DOHH2 (cell line): ENCODE measurements around the gene CDK15.
"Not testable (repeated sequence)": the region's sequence is repeated elsewhere in the genome, so short reads cannot be mapped to it uniquely, and the experiment has no call there.

Experiments
- H3F3A ChIP-seq: fragments of 200-600 bp; sonication (generic), shearing (Covaris generic); 2 replicates; pipeline ENCODE4 v1.6.0; 2016; ENCODE audit warnings: antibody characterized with exemption, mild to moderate bottlenecking; ENCODE audit not compliant: control insufficient read depth, insufficient read depth
- H3K27ac ChIP-seq: fragments of 200-600 bp; sonication (generic); 2 replicates; pipeline ENCODE4 v1.5.1; 2014; ENCODE audit warnings: low read depth, mild to moderate bottlenecking, low read length, moderate library complexity
- H3K27me3 ChIP-seq: fragments of 200-600 bp; sonication (generic); 2 replicates; pipeline ENCODE4 v1.6.1; 2014; ENCODE audit warnings: mild to moderate bottlenecking, low read length, mixed read lengths; ENCODE audit not compliant: control insufficient read depth
- H3K36me3 ChIP-seq: fragments of 200-600 bp; sonication (generic); 2 replicates; pipeline ENCODE4 v1.6.1; 2014; ENCODE audit warnings: mild to moderate bottlenecking, low read length, moderate library complexity, mixed read lengths; ENCODE audit not compliant: control insufficient read depth
- H3K4me1 ChIP-seq: fragments of 200-600 bp; sonication (generic); 2 replicates; pipeline ENCODE4 v1.6.1; 2014; ENCODE audit warnings: mild to moderate bottlenecking, low read length, mixed read lengths; ENCODE audit not compliant: control insufficient read depth
- H3K4me2 ChIP-seq: fragments of 200-600 bp; sonication (generic); 2 replicates; pipeline ENCODE4 v1.6.0; 2014; ENCODE audit warnings: mild to moderate bottlenecking, low read length, moderate library complexity
- H3K4me3 ChIP-seq: fragments of 200-600 bp; sonication (generic); 2 replicates; pipeline ENCODE4 v1.5.1; 2014; ENCODE audit warnings: mild to moderate bottlenecking, low read length, mixed read lengths
- H3K79me2 ChIP-seq: fragments of 200-600 bp; sonication (generic); 2 replicates; pipeline ENCODE4 v1.6.1; 2014; ENCODE audit warnings: mild to moderate bottlenecking, low read length, mixed read lengths; ENCODE audit not compliant: control insufficient read depth
- H3K9me2 ChIP-seq: fragments of 200-600 bp; sonication (generic); replicated peaks from 2 replicates; pipeline ENCODE4 v1.6.1; 2014; ENCODE audit warnings: mild to moderate bottlenecking, low read length, mixed read lengths; ENCODE audit not compliant: control insufficient read depth
- H3K9me3 ChIP-seq: fragments of 200-600 bp; sonication (generic); 2 replicates; pipeline ENCODE4 v1.6.1; 2014; ENCODE audit warnings: antibody characterized with exemption, low read length, mixed read lengths; ENCODE audit not compliant: control insufficient read depth, insufficient read depth
- H4K20me1 ChIP-seq: fragments of 200-600 bp; sonication (generic); 2 replicates; pipeline ENCODE4 v1.6.0; 2014; ENCODE audit warnings: low read depth, mild to moderate bottlenecking, antibody characterized with exemption, low read length, moderate library complexity; ENCODE audit not compliant: control insufficient read depth, insufficient read depth
- EZH2phosphoT487 ChIP-seq: fragments of 200-600 bp; sonication (generic); IDR thresholded peaks from 2 replicates; pipeline ENCODE4 v1.6.1; 2017; ENCODE audit warnings: borderline replicate concordance, mild to moderate bottlenecking, antibody characterized with exemption, low read length, moderate library complexity, mixed read lengths
- TF ChIP-seq, protein P1 (sequence below): fragments of 200-600 bp; sonication (generic); IDR thresholded peaks from one replicate; pipeline ENCODE4 v1.5.1; 2014; ENCODE audit warnings: antibody characterized with exemption, mild to moderate bottlenecking, low read depth, low read length; ENCODE audit not compliant: poor library complexity, severe bottlenecking

CDK15 gene

DNA sequence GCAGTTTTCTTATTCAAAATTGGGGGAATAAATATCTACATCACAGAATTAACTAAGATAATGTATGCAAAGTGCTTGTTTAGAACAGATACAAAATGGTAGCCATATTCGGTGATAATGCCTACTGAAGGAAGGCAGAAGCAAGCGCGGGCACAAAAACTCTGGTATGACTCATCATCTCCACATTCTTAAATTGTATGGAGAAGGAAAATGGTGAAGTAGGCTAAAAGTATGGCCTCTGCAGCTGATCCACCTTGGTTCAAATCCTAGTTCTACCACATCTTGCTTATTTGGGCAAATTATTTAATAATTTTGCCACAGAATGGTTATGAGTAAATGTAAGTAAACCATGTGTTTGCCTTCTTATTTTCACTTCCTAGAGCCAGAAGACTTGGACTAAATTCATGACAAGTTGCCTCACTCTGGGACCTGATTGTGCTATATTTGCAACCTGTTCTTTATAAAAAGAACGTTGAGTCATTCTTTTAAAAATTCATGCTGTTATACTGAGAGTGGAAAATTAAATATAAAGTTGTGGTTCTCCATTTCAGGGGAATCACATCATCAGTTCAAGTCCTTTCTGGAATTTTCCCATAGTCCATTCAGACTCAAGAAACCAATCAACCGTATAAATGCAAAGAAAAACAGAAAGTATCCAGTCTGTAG, 9.0 kb upstream of the CDK15 start:
- Histone ChIP-seq H4K20me1 (no peaks in the 10 kb centered on the region), H3K27ac (no peak overlapping the region), H3K4me2 (no peak overlapping the region), H3K79me2 (no peaks in the 10 kb centered on the region), H3K4me3 (no peak overlapping the region), H3K4me1 (peaks cover 8% of the 10 kb centered on the region; the same call in 1 of the 2 replicates), H3K27me3 (0 out of 2 replicates have a peak, but pooled peaks cover 5% of the 10 kb centered on the region), H3K9me3 (no peaks in the 10 kb centered on the region), H3K36me3 (no peaks in the 10 kb centered on the region), H3F3A (no peaks in the 10 kb centered on the region), H3K9me2 (no peaks in the 10 kb centered on the region)
- no peak for TF ChIP-seq EZH2phosphoT487
- TF ChIP-seq, protein P1, sequence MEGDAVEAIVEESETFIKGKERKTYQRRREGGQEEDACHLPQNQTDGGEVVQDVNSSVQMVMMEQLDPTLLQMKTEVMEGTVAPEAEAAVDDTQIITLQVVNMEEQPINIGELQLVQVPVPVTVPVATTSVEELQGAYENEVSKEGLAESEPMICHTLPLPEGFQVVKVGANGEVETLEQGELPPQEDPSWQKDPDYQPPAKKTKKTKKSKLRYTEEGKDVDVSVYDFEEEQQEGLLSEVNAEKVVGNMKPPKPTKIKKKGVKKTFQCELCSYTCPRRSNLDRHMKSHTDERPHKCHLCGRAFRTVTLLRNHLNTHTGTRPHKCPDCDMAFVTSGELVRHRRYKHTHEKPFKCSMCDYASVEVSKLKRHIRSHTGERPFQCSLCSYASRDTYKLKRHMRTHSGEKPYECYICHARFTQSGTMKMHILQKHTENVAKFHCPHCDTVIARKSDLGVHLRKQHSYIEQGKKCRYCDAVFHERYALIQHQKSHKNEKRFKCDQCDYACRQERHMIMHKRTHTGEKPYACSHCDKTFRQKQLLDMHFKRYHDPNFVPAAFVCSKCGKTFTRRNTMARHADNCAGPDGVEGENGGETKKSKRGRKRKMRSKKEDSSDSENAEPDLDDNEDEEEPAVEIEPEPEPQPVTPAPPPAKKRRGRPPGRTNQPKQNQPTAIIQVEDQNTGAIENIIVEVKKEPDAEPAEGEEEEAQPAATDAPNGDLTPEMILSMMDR: no peak

DNA sequence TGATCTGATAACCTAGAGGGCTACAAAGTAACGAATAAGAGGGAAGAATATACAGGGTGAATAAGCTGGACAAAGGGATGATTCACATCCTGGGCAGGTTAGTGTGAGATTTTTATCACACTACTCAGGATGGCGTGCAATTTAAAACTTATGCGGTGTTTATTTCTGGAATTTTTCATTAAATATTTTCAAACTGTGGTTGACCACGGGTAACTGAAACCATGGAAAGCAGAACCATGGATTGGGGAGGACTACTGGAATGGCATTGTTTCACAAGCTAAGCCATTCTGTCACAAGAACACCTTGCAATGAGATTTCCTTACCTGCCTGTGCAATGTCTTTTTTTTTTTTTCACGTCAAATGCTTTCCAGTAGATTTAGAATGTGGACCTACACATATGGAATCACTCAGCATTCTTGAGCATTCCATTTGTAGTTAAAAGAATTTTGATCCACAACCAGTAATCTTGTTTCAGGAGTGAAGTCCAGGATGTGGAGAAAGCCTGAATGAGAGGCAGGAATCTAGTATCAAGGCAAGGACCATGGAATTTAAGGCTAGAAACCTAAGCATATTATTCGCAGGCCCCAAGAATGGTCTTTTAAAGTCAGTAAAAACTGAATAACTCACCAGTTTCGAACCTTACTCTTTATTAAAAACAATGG, 8.0 kb upstream of the CDK15 start:
- Histone ChIP-seq H3K4me2 (no peak overlapping the region), H3K79me2 (no peaks in the 10 kb centered on the region), H3K4me3 (no peak overlapping the region), H3K9me2 (no peaks in the 10 kb centered on the region), H3K27me3 (0 out of 2 replicates have a peak, but pooled peaks cover 5% of the 10 kb centered on the region), H3K36me3 (no peaks in the 10 kb centered on the region), H3K9me3 (no peaks in the 10 kb centered on the region), H3F3A (no peaks in the 10 kb centered on the region), H3K4me1 (peaks cover 8% of the 10 kb centered on the region; the same call in 1 of the 2 replicates), H4K20me1 (no peaks in the 10 kb centered on the region), H3K27ac (no peak overlapping the region)
- no peak for TF ChIP-seq EZH2phosphoT487
- TF ChIP-seq, protein P1: no peak

DNA sequence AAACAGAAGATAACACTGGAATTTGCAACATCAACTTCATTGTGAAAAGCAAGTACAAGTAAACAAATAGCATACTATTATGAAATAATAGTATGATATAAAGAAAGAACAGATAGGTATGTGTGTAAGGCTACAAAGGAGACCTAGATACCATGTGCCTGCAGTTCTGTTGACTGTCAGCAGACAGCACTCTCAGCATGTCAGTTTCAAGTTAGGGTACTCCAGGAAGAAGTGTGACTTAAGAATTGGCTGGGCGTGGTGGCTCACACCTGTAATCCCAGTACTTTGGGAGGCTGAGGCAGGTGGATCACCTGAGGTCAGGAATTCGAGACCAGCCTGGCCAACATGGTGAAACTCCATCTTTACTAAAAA, 7.4 kb upstream of the CDK15 start:
- H3K27ac ChIP-seq, H3F3A ChIP-seq, H3K9me3 ChIP-seq, H3K27me3 ChIP-seq, H3K79me2 ChIP-seq, H3K9me2 ChIP-seq, H3K4me2 ChIP-seq, H3K36me3 ChIP-seq, H4K20me1 ChIP-seq, H3K4me3 ChIP-seq, H3K4me1 ChIP-seq: not testable (repeated sequence)

DNA sequence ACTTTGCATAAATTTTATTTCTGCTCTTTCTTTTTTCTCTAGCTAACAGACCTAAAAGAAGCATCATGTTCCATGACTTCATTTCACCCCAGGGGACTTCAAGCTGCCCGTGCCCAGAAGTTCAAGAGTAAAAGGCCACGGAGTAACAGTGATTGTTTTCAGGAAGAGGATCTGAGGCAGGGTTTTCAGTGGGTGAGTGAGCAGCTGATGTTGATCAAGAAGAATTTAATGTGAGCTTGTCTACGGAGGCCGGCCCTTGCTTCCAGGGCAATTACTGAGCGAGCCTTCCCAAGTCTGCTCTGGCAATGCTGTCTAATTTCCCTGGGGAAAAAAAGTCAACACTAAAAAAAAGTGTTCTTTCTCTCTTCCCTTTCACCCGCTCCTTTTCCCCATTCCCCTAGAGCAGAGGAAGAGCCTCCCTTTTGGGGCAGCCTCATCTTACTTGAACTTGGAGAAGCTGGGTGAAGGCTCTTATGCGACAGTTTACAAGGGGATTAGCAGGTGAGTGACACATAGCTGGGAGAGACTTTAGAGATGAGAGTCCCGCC, 1.2 kb downstream of the CDK15 start:
- Histone ChIP-seq H3K36me3 (no peaks in the 10 kb centered on the region), H3K4me1 (no peaks in the 10 kb centered on the region), H3K4me2 (no peak overlapping the region), H3K9me2 (no peaks in the 10 kb centered on the region), H3K27me3 (peaks cover 18% of the 10 kb centered on the region), H3K79me2 (no peaks in the 10 kb centered on the region), H3K9me3 (no peaks in the 10 kb centered on the region), H3K4me3 (no peak overlapping the region), H3F3A (no peaks in the 10 kb centered on the region), H4K20me1 (no peaks in the 10 kb centered on the region), H3K27ac (no peak overlapping the region)
- TF ChIP-seq EZH2phosphoT487: no peak
- TF ChIP-seq, protein P1: no peak
